Liver (tissue), 9 donors: ENCODE measurements around the gene FEM1B. TPM values are rescaled to one million over a fixed set of nuclear protein-coding genes. Genes with fewer than 3 reads are reported as not detected.

Experiments used
- DNase-seq: peaks from one replicate; pipeline ENCODE4 v3.0.0-alpha.2; 2017; ENCODE audit warnings: low spot score
- H3K27ac ChIP-seq, 2 donors: one replicate each; pipeline ENCODE4 v1.7.0; 2013; ENCODE audit warnings: inconsistent platforms in 2 of 2, low read length in 2 of 2, control low read depth in 1 of 2, low read depth in 1 of 2, mild to moderate bottlenecking in 1 of 2
- H3K27me3 ChIP-seq, 4 donors: one replicate each; pipeline versions ENCODE4 v1.6.1 to v1.7.0; 2013; ENCODE audit warnings: low read length in 3 of 4, inconsistent platforms in 1 of 4, mild to moderate bottlenecking in 1 of 4, moderate library complexity in 1 of 4; ENCODE audit not compliant: control insufficient read depth in 4 of 4, insufficient read depth in 4 of 4
- H3K36me3 ChIP-seq, 4 donors: one replicate each; pipeline versions ENCODE4 v1.6.1 to v1.7.0; 2013; ENCODE audit warnings: low read length in 3 of 4, mild to moderate bottlenecking in 3 of 4, low read depth in 1 of 4, moderate library complexity in 1 of 4; ENCODE audit not compliant: control insufficient read depth in 4 of 4, insufficient read depth in 3 of 4
- H3K4me1 ChIP-seq, 4 donors: one replicate each; pipeline versions ENCODE4 v1.6.1 to v1.7.0; 2013; ENCODE audit warnings: low read length in 3 of 4, mild to moderate bottlenecking in 3 of 4, moderate library complexity in 1 of 4; ENCODE audit not compliant: control insufficient read depth in 4 of 4, insufficient read depth in 4 of 4
- H3K4me3 ChIP-seq, 3 donors: one replicate each; pipeline versions ENCODE4 v1.6.1 to v1.7.0; 2013; ENCODE audit warnings: low read length in 3 of 3, control low read depth in 1 of 3, low read depth in 1 of 3, mild to moderate bottlenecking in 1 of 3
- H3K9ac ChIP-seq, 2 donors: one replicate each; pipeline ENCODE4 v1.7.0; 2013; ENCODE audit warnings: low read length in 2 of 2, mild to moderate bottlenecking in 2 of 2, moderate library complexity in 2 of 2, control low read depth in 1 of 2, low read depth in 1 of 2
- H3K9me3 ChIP-seq, 4 donors: one replicate each; pipeline versions ENCODE4 v1.6.1 to v1.7.0; 2013; ENCODE audit warnings: low read length in 3 of 4; ENCODE audit not compliant: control insufficient read depth in 4 of 4
- EGR1 ChIP-seq, 2 donors: IDR thresholded peaks; 2 replicates each; pipeline ENCODE4 v1.6.1; 2016 to 2018; ENCODE audit warnings: antibody characterized with exemption in 2 of 2, low read depth in 2 of 2
- FOXA1 ChIP-seq: IDR thresholded peaks from 2 replicates; pipeline ENCODE4 v1.6.1; 2016; ENCODE audit warnings: antibody characterized with exemption
- FOXA2 ChIP-seq: IDR thresholded peaks from 2 replicates; pipeline ENCODE4 v1.6.1; 2016; ENCODE audit warnings: antibody characterized with exemption
- GABPA ChIP-seq, 2 donors: IDR thresholded peaks in 1 of 2; conservative IDR thresholded peaks in 1 of 2; 2 replicates each; pipeline ENCODE4 v1.6.1; 2016; ENCODE audit warnings: antibody characterized with exemption in 2 of 2, mild to moderate bottlenecking in 1 of 2, moderate library complexity in 1 of 2
- HNF4G ChIP-seq: IDR thresholded peaks from 2 replicates; pipeline ENCODE4 v1.6.1; 2016; ENCODE audit warnings: antibody characterized with exemption
- JUND ChIP-seq, 2 donors: IDR thresholded peaks; 2 replicates each; pipeline ENCODE4 v1.6.1; 2016; ENCODE audit warnings: antibody characterized with exemption in 2 of 2
- NR2F2 ChIP-seq: IDR thresholded peaks from 2 replicates; pipeline ENCODE4 v1.6.1; 2016; ENCODE audit warnings: antibody characterized with exemption
- RAD21 ChIP-seq, 2 donors: IDR thresholded peaks; 2 replicates each; pipeline ENCODE4 v1.6.1; 2016; ENCODE audit warnings: antibody characterized with exemption in 2 of 2, mild to moderate bottlenecking in 2 of 2
- RXRA ChIP-seq, 2 donors: IDR thresholded peaks; 2 replicates each; pipeline ENCODE4 v1.6.1; 2017 to 2018; ENCODE audit warnings: antibody characterized with exemption in 2 of 2, mild to moderate bottlenecking in 1 of 2
- SP1 ChIP-seq: IDR thresholded peaks from 2 replicates; pipeline ENCODE4 v1.6.1; 2018; ENCODE audit warnings: antibody characterized with exemption, mild to moderate bottlenecking
- TAF1 ChIP-seq: conservative IDR thresholded peaks from 2 replicates; pipeline ENCODE4 v1.6.1; 2016; ENCODE audit warnings: antibody characterized with exemption, mild to moderate bottlenecking
- YY1 ChIP-seq: IDR thresholded peaks from 2 replicates; pipeline ENCODE4 v1.6.1; 2016; ENCODE audit warnings: antibody characterized with exemption, mild to moderate bottlenecking
- WGBS: extraction: QIAGEN DNeasy Blood & Tissue Kit; methylation state at CpG from one replicate; pipeline ENCODE4 v1.1.7; 2013; 5-methylcytosine and 5-hydroxymethylcytosine counted together
- polyA plus RNA-seq, 2 donors: library from polyadenylated mRNA; stranded (reverse) in 1 of 2; unstranded in 1 of 2; fragments of 200-250 nt in 1 of 2; fragments of >200 nt in 1 of 2; fragmentation: Nextera tagmentation in 1 of 2; extraction: Ambion mirVana in 1 of 2; gene quantifications; one replicate each; pipeline versions ENCODE4 v1.2.1 to v1.2.3, GENCODE V29; 2013 to 2015
- total RNA-seq, 2 donors: library from RNA; depleted of rRNA; stranded (reverse); fragments of >200 nt; gene quantifications; one replicate each; pipeline ENCODE4 v1.2.3, GENCODE V29; 2014
- TF ChIP-seq, protein P1 (sequence below): IDR thresholded peaks from 2 replicates; pipeline ENCODE4 v1.6.1; 2016; ENCODE audit warnings: antibody characterized with exemption
- TF ChIP-seq, protein P2 (sequence below): fragments of 150-350 bp; IDR thresholded peaks from 2 replicates; pipeline ENCODE4 v1.5.1; 2017; ENCODE audit warnings: improper control_type of control experiment, low read depth, low read length; ENCODE audit not compliant: missing input control
- TF ChIP-seq, protein P3 (sequence below): IDR thresholded peaks from 2 replicates; pipeline ENCODE4 v1.6.1; 2016; ENCODE audit warnings: antibody characterized with exemption, mild to moderate bottlenecking
- donor health status: healthy.
- donor health status: healthy.
- donor health status: healthy.
- donor health status: healthy.
- donor health status: healthy.

The FEM1B gene
- total and polyA plus RNA-seq, 4 donors = 6.2 to 39.5 (median 17.8) TPM

DNA sequence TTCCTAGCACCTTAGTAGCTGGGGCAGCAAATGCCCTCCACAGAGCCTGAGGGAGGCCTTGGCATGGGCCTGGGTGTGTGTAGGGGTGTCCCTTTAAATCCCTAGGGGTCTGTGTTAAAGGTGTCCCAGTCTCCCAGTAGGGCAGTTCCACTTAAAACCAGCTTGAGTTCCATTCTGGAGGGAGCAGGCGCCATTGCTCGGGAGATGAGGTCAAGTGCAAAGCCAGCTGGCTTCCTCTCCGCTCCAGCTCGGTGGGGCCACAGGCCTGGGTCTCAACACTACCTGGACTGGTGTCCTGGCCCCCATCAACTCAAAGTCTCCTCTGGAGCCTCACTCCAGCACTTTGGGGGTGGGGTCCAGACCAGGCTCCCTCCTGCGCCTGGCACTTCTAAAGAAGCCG lies 25.2 kb downstream of the FEM1B start:
- Histone ChIP-seq H3K9me3 (no peaks in the 10 kb centered on the region), H3K27ac (no peak overlapping the region), H3K36me3 (no peaks in the 10 kb centered on the region), H3K9ac (no peak overlapping the region), H3K27me3 (no peaks in the 10 kb centered on the region), H3K4me3 (no peak overlapping the region), H3K4me1 (peaks cover 5 to 35% (median 27%) of the 10 kb centered on the region in 4 donors)
- DNase-seq = peak; percentile 26
- 95% methylated on average over 6 of the region's 6 CpGs for WGBS
- TF ChIP-seq, protein P1, sequence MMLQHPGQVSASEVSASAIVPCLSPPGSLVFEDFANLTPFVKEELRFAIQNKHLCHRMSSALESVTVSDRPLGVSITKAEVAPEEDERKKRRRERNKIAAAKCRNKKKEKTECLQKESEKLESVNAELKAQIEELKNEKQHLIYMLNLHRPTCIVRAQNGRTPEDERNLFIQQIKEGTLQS = no peak
- TF ChIP-seq, protein P2, sequence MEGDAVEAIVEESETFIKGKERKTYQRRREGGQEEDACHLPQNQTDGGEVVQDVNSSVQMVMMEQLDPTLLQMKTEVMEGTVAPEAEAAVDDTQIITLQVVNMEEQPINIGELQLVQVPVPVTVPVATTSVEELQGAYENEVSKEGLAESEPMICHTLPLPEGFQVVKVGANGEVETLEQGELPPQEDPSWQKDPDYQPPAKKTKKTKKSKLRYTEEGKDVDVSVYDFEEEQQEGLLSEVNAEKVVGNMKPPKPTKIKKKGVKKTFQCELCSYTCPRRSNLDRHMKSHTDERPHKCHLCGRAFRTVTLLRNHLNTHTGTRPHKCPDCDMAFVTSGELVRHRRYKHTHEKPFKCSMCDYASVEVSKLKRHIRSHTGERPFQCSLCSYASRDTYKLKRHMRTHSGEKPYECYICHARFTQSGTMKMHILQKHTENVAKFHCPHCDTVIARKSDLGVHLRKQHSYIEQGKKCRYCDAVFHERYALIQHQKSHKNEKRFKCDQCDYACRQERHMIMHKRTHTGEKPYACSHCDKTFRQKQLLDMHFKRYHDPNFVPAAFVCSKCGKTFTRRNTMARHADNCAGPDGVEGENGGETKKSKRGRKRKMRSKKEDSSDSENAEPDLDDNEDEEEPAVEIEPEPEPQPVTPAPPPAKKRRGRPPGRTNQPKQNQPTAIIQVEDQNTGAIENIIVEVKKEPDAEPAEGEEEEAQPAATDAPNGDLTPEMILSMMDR = no peak

DNA sequence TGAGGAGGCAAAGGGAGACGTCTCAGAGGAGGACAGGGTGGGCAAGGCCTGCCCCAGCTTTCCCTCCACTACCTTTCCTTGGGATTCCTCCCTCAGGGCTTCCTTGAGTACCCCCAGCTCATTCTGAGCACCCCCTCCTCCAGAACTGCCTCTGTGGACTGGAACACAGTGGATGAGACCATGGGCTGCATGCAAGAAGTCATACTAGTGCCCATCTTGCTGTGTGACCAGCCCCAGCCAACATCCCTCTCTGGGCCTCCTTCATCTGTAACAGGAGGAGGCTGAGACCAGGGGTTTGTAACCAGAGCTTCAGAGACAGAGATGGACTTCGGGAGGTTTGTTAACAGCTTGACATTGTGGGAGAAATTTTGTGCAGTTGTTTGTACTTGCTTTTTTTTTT lies 25.6 kb downstream of the FEM1B start:
- peaks cover 5 to 34% (median 27%) of the 10 kb centered on the region in 4 donors for H3K4me1 ChIP-seq
- no peak for TF ChIP-seq TAF1
- TF ChIP-seq EGR1 (IDR thresholded peaks at IDR 0.05; ENCODE audit: low read depth in 2 of 2) = no peak
- no peak for TF ChIP-seq JUND (IDR thresholded peaks at IDR 0.05)
- no peak for TF ChIP-seq RXRA (IDR thresholded peaks at IDR 0.05)
- TF ChIP-seq HNF4G = no peak
- TF ChIP-seq, protein P2 = no peak
- TF ChIP-seq FOXA1 = no peak
- TF ChIP-seq GABPA (IDR thresholded peaks at IDR 0.05 in 1 of 2, conservative IDR thresholded peaks at IDR 0.05 in 1 of 2) = no peak
- TF ChIP-seq, protein P1 = no peak
- no peak for TF ChIP-seq RAD21 (IDR thresholded peaks at IDR 0.05)
- TF ChIP-seq NR2F2 = no peak
- peak; percentile 14 for DNase-seq
- no peaks in the 10 kb centered on the region for H3K36me3 ChIP-seq
- no peaks in the 10 kb centered on the region for H3K9me3 ChIP-seq
- H3K9ac ChIP-seq = no peak overlapping the region
- H3K27me3 ChIP-seq = no peaks in the 10 kb centered on the region
- H3K4me3 ChIP-seq = no peak overlapping the region
- no peak overlapping the region for H3K27ac ChIP-seq
- WGBS = 97% methylated on average over 2 of the region's 2 CpGs

DNA sequence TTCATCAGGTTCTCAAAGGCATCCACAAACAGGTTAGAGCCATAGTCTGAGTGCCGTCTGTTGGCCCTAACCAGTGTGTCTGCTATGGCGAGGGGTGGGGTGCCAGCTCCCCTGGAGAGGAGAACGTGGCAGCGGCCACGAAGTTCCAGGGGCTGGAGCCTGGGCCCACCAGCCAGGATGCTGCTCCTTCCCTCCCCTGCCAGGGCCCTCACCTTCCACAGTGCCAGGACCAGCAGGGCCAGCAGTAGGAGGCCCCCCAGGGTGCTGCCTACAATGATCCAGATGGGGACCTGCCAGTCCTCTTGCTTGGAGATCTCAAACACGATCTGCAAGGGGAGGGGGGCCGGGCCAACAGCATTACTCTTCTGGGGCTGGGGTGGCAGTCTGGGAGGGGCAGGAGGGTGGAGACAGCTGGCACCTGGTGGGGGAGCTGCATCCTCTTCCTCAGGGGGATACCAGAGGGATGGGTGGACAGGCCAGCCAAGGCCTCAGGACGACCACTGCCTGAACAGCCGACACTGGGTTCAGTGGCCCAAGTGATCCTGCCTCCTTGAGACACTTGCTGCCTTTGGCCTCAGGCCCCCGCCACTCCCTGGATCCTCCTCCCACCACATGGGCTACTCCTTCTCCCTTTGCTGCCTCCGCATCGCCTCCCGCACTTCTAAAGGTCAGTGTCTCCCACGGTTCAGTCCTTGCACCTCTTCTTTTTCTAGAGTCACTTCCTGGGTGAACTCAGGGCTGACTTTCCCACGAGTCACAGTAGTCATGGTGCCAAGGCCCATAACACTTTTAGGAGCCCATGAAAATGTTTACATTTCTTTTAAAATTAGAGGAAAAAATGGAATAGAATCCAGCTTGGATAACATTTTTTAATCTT lies 26.3 kb downstream of the FEM1B start:
- no peak overlapping the region for H3K4me3 ChIP-seq
- WGBS = 87% methylated on average over 15 of the region's 15 CpGs
- peaks cover 5 to 28% (median 23%) of the 10 kb centered on the region in 4 donors for H3K4me1 ChIP-seq
- no peak overlapping the region for H3K9ac ChIP-seq
- peak; percentile 27 for DNase-seq
- H3K27me3 ChIP-seq = no peaks in the 10 kb centered on the region
- TF ChIP-seq SP1 (no peak), YY1 (no peak), HNF4G (no peak), FOXA2 (no peak), TAF1 (no peak), NR2F2 (no peak), JUND (IDR thresholded peaks at IDR 0.05) (no peak), FOXA1 (no peak)
- TF ChIP-seq, protein P1 = no peak
- TF ChIP-seq, protein P3, sequence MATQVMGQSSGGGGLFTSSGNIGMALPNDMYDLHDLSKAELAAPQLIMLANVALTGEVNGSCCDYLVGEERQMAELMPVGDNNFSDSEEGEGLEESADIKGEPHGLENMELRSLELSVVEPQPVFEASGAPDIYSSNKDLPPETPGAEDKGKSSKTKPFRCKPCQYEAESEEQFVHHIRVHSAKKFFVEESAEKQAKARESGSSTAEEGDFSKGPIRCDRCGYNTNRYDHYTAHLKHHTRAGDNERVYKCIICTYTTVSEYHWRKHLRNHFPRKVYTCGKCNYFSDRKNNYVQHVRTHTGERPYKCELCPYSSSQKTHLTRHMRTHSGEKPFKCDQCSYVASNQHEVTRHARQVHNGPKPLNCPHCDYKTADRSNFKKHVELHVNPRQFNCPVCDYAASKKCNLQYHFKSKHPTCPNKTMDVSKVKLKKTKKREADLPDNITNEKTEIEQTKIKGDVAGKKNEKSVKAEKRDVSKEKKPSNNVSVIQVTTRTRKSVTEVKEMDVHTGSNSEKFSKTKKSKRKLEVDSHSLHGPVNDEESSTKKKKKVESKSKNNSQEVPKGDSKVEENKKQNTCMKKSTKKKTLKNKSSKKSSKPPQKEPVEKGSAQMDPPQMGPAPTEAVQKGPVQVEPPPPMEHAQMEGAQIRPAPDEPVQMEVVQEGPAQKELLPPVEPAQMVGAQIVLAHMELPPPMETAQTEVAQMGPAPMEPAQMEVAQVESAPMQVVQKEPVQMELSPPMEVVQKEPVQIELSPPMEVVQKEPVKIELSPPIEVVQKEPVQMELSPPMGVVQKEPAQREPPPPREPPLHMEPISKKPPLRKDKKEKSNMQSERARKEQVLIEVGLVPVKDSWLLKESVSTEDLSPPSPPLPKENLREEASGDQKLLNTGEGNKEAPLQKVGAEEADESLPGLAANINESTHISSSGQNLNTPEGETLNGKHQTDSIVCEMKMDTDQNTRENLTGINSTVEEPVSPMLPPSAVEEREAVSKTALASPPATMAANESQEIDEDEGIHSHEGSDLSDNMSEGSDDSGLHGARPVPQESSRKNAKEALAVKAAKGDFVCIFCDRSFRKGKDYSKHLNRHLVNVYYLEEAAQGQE = no peak
- no peaks in the 10 kb centered on the region for H3K36me3 ChIP-seq
- H3K27ac ChIP-seq = no peak overlapping the region
- H3K9me3 ChIP-seq = no peaks in the 10 kb centered on the region
